Activated CD8-positive, alpha-beta memory T cell treated with anti-CD3 and anti-CD28 coated beads, Interleukin-2, amount 50 U/mL, for 24 hours (primary cell): ENCODE measurements around the gene PFDN6.
"Not testable (repeated sequence)": the region's sequence is repeated elsewhere in the genome, so short reads cannot be mapped to it uniquely, and the experiment has no call there.

Source experiments
- DNase-seq: peaks from one replicate; pipeline ENCODE4 v3.0.0-alpha.2; 2020; ENCODE audit errors: extremely low read depth

The PFDN6 gene

DNA sequence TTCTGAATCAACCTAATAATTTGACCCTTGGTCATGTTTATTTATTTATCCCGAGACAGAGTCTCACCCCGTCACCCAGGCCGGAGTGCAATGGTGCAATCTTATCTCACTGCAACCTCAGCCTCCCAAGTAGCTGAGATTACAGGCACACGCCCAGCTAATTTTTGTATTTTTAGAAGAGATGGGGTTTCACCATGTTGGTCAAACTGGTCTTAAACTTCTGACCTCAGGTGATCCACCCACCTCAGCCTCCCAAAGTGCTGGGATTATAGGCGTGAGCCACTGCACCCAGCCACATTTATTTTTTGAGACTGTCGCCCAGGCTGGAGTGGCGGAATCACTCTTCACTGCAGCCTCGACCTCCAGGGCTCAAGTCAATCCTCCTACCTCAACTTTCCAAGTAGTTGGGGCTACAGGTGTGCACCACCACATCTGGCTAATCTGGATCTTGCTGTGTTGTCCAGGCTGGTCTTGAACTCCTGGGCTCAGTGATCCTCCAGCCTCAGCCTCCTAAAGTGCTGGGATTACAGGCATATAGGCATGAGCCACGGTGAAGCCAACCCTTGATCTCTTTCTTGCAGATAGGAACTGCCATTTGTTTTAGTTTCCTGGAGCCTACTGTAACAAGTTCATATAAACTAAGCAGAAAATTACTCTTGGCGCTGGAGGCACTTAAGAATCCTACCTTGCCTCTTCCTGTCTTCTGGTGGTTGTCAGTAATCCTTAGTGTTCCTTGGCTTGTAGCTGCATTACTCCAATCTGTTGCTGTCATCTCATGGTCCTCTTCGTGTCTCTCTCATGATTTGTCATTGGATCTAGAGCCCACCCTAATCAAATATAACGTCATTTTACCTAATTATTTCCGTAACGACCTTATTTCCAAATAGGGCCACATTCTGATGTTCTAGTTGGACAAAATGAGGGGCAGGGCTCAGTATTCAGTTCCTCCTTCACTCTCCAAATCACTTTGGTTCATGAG, 15.2 kb upstream of the PFDN6 start:
- no peak for DNase-seq

- DNase-seq, result not testable (repeated sequence)
These were observed 13.4 kb upstream of the PFDN6 start for GRCh38 chr6:33275795-33276580.

DNA sequence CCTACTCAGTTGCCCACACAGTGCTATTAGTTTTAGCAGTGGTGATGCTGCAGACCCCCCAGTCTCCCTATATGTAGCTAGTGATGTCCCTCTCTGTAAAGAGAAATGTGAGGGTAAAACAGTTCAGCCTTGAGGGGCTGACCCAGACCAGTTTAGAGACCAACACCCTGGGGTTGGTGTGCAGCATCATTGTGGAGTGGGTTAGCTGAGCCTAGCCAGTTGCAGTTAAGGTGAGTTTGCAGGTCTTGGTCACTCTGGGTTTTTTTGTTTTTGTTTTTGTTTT, 12.9 kb upstream of the PFDN6 start:
- no peak for DNase-seq

DNA sequence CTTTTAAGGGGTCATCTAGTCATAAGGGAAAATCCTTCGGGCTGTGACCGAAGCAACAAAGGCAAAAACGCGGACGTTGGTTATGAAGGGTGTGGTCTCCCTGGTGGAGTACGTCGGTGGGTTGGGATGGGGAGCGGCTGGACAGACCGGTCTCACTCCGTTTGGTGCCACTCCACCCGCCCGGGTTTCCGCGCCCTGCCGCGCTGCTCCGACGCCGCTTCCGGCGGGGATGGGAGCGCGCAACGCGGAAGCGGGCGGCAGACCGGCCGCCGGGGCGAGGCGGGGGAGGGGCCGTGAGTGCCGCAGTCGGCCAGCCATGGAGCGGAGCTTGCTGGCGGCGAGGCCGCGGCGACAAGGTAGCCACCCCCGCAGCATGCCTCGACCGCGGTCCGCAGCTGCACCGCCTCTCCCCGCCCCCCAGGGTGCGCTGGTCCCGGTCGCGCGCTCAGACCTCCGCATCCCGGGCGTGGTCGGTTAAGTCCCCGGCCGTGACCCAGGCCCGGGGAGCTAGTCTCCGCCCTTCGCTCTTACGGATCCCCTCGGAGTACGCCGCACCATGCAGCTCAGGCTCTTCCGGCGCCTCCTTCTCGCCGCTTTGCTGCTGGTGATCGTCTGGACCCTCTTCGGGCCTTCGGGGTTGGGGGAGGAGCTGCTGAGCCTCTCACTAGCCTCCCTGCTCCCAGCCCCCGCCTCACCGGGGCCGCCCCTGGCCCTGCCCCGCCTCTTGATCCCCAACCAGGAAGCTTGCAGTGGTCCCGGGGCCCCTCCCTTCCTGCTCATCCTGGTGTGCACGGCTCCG, 12.3 kb upstream of the PFDN6 start, which contains the start of gene B3GALT4:
B3GALT4 (plus strand) TSS at position 260 of the 799 bp plus-strand sequence; CDS start at position 557, 297 bp downstream.
- DNase-seq, result no peak

DNA sequence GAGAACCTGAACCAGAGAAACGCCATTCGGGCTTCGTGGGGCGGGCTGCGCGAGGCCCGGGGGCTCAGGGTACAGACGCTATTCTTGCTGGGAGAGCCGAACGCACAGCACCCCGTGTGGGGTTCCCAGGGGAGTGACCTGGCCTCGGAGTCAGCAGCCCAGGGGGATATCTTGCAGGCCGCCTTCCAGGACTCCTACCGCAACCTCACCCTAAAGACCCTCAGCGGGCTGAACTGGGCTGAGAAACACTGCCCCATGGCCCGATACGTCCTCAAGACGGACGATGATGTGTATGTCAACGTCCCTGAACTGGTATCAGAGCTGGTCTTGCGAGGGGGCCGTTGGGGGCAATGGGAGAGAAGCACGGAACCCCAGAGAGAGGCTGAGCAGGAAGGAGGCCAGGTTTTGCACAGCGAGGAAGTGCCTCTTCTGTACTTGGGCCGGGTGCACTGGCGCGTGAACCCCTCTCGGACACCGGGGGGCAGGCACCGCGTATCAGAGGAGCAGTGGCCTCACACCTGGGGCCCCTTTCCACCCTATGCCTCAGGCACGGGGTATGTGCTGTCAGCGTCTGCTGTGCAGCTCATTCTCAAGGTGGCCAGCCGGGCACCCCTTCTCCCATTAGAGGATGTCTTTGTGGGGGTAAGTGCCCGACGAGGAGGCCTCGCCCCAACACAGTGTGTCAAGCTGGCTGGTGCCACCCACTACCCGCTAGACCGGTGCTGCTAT, 11.6 kb upstream of the PFDN6 start:
- DNase-seq, result no peak

DNA sequence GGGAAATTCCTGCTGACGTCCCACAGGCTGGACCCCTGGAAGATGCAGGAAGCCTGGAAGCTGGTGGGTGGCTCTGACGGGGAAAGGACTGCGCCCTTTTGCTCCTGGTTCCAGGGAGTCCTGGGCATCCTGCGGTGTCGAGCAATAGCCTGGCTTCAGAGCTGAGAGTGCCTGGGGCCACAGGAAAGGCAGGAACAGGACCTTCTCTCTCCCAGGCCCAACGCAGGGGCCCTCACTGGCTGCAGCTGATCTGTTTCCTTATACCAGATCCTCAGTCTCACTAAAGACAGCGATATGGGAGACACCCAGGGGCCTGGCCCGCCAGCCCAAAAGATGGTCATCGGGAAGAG, 11.0 kb upstream of the PFDN6 start:
- no peak for DNase-seq

- DNase-seq, result no peak
These were observed 10.6 kb upstream of the PFDN6 start for GRCh38 chr6:33278810-33279209.

DNA sequence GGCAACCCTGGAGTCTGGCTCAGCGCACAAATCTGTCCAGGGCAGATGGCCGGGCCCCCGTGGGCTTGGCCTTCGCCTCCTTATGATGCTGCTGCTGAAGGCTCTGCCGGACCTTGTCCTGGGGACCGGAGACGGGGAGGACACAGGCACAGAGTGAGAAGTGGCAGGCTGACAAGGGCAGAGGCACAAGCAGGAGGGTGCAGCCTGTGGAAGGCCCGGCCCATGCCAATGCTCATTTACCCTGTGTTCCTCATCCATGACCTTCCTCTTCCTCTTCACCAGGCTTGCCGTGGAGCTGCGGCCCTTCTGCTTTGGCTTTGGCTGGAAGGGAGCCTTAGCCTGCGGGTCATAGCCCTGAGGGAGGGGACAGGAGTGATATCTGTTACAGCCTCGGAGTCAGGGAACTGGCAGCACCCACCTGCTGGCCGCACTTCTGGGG, 10.1 kb upstream of the PFDN6 start:
- DNase-seq, result no peak

DNA sequence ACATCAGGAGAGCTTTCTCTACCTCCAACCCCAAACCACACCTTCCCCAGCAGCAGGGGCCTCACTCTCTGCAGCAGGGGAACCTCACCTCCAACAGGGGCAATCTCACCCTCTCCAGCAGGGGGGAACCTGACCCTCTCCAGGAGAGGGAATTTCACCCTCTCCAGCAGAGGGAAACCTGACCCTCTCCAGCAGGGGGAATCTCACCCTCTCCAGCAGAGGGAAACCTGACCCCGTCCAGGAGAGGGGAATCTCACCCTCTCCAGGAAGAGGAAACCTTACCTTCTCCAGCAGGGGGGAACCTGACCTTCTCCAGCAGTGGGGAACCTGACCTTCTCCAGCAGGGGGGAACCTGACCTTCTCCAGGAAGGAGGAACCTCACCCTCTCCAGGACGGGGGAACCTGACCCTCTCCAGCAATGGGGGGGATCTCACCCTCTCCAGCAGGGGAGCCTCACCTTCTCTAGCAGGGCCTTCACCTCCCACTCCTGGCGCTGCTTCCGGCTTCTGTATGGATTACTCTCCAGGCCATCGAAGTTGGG, 9.4 kb upstream of the PFDN6 start:
- no peak for DNase-seq

DNA sequence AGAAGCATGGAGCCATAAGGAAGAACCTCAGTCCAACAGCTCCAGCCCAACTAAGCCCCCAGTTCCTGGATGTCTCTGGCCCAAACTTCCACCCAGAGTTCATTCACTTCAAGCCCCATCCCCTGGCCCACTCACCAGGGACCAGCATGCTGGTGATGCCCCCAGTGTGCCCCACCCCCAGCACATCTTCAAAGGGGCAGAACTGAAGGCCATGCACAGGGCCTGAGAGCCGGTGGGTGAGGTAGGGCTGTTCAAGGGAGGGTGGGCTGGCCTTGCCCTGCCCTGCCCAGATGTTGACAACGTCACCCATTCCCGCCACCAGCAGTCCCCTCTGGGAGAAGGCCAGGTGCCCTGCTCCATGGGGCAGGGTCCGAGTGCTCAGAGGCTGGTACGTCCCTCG, 8.9 kb upstream of the PFDN6 start:
- DNase-seq, result no peak

DNA sequence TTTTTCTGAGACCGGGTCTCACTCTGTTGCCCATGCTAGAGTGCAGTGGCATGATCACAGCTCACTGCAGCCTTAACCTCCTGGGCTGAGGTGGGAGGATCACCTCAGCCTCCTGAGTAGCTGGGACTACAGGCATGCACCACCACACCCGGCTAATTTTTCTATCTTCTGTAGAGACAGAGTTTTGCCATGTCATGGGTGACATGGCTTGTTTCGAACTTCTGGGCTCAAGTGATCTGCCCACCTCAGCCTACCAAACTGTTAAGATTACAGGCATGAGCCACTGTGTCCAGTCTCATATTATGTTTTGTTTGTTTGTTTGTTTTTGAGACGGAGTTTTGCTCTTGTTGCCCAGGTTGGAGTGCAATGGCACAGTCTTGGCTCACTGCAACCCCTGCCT, 4.2 kb upstream of the PFDN6 start:
- not testable (repeated sequence) for DNase-seq

- DNase-seq, result no peak
These were observed 2.2 kb upstream of the PFDN6 start for GRCh38 chr6:33286946-33287914.

- no peak for DNase-seq
These were observed 1.1 kb upstream of the PFDN6 start for GRCh38 chr6:33288141-33288920.

- no peak for DNase-seq
These were observed 449 bp downstream of the PFDN6 start for GRCh38 chr6:33289784-33290315.

- no peak for DNase-seq
These were observed 1.1 kb downstream of the PFDN6 start for GRCh38 chr6:33290459-33290858.

DNA sequence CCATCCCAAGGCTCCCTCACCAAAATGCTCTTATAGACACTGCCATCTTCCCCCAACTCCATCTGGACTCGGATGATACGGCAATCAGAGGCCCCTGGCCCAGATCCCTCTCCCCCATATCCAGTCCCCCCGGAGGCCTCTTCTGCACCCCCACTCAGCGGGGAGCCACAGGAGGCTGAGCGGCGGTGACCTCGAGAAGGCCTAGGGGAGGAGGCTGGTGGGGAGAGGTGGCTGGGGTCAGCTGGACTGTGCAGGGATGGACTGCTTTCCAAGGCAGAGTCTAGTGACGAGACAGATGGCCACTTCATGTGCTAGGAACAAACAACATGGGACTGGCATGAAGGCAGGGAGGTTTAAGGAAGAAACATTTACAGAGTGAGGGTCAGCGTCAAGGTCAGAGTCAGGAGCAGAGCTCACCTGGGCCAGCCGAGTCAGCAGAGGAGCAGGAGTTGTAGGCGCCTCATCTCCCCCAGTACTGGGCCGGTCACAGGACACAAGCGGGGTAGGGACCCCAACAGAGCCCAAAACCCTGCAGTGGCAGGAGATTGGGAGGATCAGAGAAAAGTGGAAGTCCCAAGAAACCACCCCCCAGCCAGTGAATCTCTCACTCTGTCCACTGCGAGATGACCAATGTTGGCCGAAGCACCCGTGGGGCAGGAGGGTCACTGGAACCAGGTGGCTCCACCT, 3.7 kb downstream of the PFDN6 start:
- DNase-seq, result no peak

GRCh38 chr6:33294086-33294823, 4.9 kb downstream of the PFDN6 start:
- no peak for DNase-seq
